Right lobe of liver (tissue), 4 donors: Measurements from ENCODE around the gene ZRANB1.

Experiments used
- CTCF ChIP-seq, 4 donors: fragments of 200-600 bp in 3 of 4; fragments of 450-650 bp in 1 of 4; IDR thresholded peaks; one replicate each; pipeline versions ENCODE4 v1.5.1 to v1.8.0; 2016 to 2022; ENCODE audit warnings: antibody characterized with exemption in 4 of 4, mild to moderate bottlenecking in 2 of 4
- POLR2A ChIP-seq: fragments of 450-650 bp; IDR thresholded peaks from one replicate; pipeline ENCODE4 v1.6.1; 2017; ENCODE audit warnings: antibody characterized with exemption, mild to moderate bottlenecking
- donor health status: DM: no; HTN: no; CAD: no.
- donor health status: DM: no; HTN: no; CAD: no.
- donor health status: DM: no; HTN: yes; CAD: no.

- TF ChIP-seq CTCF (IDR thresholded peaks at IDR 0.05), result no peak
- no peak for TF ChIP-seq POLR2A
Observed at GRCh38 chr10:124892905-124893304, 49.0 kb upstream of the ZRANB1 start.
